Erythroblast (primary cell): ENCODE data around the gene C22orf15.

ENCODE experiments used
- GATA1 ChIP-seq: IDR thresholded peaks from 2 replicates; pipeline ENCODE4 v1.6.1; 2011; ENCODE audit warnings: low read depth, mild to moderate bottlenecking, control low read depth, low read length, moderate library complexity
- POLR2A ChIP-seq: IDR thresholded peaks from 2 replicates; pipeline ENCODE4 v1.6.1; 2011; ENCODE audit warnings: mild to moderate bottlenecking, low read length

- TF ChIP-seq POLR2A, result no peak
- TF ChIP-seq GATA1, result no peak
Measured at GRCh38 chr22:23769321-23769965, 6.7 kb downstream of the C22orf15 start.
